K562 (cell line): ENCODE data around the gene VAPB. TPM values are rescaled to one million over a fixed set of nuclear protein-coding genes. Genes with fewer than 3 reads are reported as not detected.
A peak's percentile ranks its signal among the peaks of the same experiment; 100 is the strongest.

ENCODE experiments used
- FOXA3 ChIP-seq, 2 experiments: fragments of 450-650 bp in 1 of 2; sonication (generic) in 1 of 2; formaldehyde crosslinking; IDR thresholded peaks in 1 of 2; conservative IDR thresholded peaks in 1 of 2; 2 replicates each; pipeline versions ENCODE4 v1.4.0 to v1.8.0; 2020 to 2022; ENCODE audit warnings: mild to moderate bottlenecking in 2 of 2, missing genetic modification reagents in 1 of 2
- HEY1 ChIP-seq: fragments of 250-450 bp; sonication (Bioruptor Pico); IDR thresholded peaks from 2 replicates; pipeline ENCODE4 v1.5.0; 2020; ENCODE audit warnings: mild to moderate bottlenecking, moderate library complexity, borderline replicate concordance
- MXI1 ChIP-seq: IDR thresholded peaks from 2 replicates; pipeline ENCODE4 v1.6.1; 2011; ENCODE audit warnings: low read depth, mild to moderate bottlenecking, improper control_type of control experiment, low read length
- PML ChIP-seq: IDR thresholded peaks from 2 replicates; pipeline ENCODE4 v1.6.1; 2012; ENCODE audit warnings: low read length, inconsistent platforms
- RHOXF2B ChIP-seq: fragments of 250-450 bp; sonication (Bioruptor Pico); conservative IDR thresholded peaks from 2 replicates; pipeline ENCODE4 v1.5.1; 2021
- SAFB2 ChIP-seq: fragments of 200-400 bp; formaldehyde crosslinking; IDR thresholded peaks from 2 replicates; pipeline ENCODE4 v1.6.1; 2018; ENCODE audit warnings: borderline replicate concordance, low read length, low read depth, moderate library complexity; ENCODE audit not compliant: severe bottlenecking
- ZNF165 ChIP-seq: fragments of 250-450 bp; sonication (Bioruptor Pico); IDR thresholded peaks from 2 replicates; pipeline ENCODE4 v1.4.0; 2020; ENCODE audit warnings: borderline replicate concordance
- ZNF24 ChIP-seq: fragments of 450-650 bp; IDR thresholded peaks from 2 replicates; pipeline ENCODE4 v1.6.1; 2016
- polyA plus RNA-seq, 8 experiments: library from polyadenylated mRNA; depleted of rRNA in 4 of 8; stranded (reverse) in 5 of 8; unstranded in 3 of 8; fragments of >200 nt; fragmentation: Nextera tagmentation in 2 of 8; fragmentation: Illumina TruSeq in 1 of 8; extraction: Ambion mirVana in 2 of 8; extraction: Trizol in 1 of 8; gene quantifications; 2 replicates each; pipeline versions ENCODE4 v1.2.1 to v1.2.3, GENCODE V29; 2011 to 2014; ENCODE audit warnings: inconsistent platforms in 1 of 8, missing spikeins in 1 of 8
- total RNA-seq, 7 experiments: library from RNA; depleted of rRNA in 6 of 7; stranded (reverse); fragments of >200 nt in 6 of 7; fragmentation: Illumina TruSeq in 2 of 7; extraction: Trizol in 2 of 7; gene quantifications; 2 replicates each; pipeline versions ENCODE4 v1.2.1 to v1.2.3, GENCODE V29; 2011 to 2021; ENCODE audit warnings: low replicate concordance in 1 of 7
- TF ChIP-seq, protein P1 (sequence below), 2 experiments: fragments of 450-650 bp in 1 of 2; sonication (generic) in 1 of 2; formaldehyde crosslinking in 1 of 2; IDR thresholded peaks; 2 replicates each; pipeline versions ENCODE4 v1.7.1 to v1.9.0; 2016 to 2022; ENCODE audit warnings: inconsistent platforms in 1 of 2, mild to moderate bottlenecking in 1 of 2, missing genetic modification reagents in 1 of 2
- TF ChIP-seq, protein P2 (sequence below): fragments of 450-650 bp; formaldehyde crosslinking; IDR thresholded peaks from 2 replicates; pipeline ENCODE4 v1.4.0; 2020; ENCODE audit warnings: mild to moderate bottlenecking
- TF ChIP-seq, protein P3 (sequence below): sonication (generic); formaldehyde crosslinking; IDR thresholded peaks from 2 replicates; pipeline ENCODE4 v1.8.1; 2023; ENCODE audit warnings: mild to moderate bottlenecking, missing genetic modification reagents
- TF ChIP-seq, protein P4 (sequence below): fragments of 250-450 bp; sonication (Bioruptor Pico); IDR thresholded peaks from 2 replicates; pipeline ENCODE4 v1.4.0; 2020; ENCODE audit warnings: mild to moderate bottlenecking, moderate library complexity, borderline replicate concordance

Gene VAPB
- total and polyA plus RNA-seq, 9 of the 15 experiments (the other 6 are each of a cell fraction or from before 2014, with no cell fraction given), result 3.4 to 51.0 (median 27.9) TPM

DNA sequence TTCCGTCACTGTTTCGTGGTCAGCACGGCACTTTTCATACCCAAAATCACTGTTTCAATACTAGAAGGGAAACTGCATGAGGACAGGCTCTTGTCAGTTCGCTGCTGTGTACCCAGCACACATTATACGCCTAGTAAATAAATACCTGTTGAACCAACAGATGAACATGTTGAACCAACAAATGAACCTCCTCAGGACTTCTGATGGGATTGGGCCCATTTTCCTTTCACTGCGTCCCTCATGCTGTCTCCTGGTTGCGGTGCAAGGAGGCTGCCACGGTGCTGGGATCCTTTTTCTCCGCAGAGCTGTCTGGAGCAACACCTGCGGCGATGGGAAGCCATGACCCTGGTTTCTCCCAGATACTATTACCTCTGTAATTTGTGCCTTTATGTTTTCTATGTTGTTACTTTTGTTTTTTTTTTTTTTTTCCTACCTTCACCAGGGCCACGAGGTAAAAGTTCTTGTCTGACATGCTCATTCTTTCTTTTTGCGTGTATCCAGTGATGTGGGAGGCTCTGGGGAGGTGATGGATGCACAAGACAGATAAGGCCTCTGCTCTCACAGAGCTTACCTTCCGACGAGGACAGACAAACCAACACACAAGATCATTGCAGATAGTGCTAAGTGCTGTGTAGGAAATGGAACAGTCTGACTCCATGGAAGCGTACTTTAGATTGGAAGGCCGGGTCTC is 1.1 kb downstream of the VAPB start (continued):
- TF ChIP-seq, protein P1, sequence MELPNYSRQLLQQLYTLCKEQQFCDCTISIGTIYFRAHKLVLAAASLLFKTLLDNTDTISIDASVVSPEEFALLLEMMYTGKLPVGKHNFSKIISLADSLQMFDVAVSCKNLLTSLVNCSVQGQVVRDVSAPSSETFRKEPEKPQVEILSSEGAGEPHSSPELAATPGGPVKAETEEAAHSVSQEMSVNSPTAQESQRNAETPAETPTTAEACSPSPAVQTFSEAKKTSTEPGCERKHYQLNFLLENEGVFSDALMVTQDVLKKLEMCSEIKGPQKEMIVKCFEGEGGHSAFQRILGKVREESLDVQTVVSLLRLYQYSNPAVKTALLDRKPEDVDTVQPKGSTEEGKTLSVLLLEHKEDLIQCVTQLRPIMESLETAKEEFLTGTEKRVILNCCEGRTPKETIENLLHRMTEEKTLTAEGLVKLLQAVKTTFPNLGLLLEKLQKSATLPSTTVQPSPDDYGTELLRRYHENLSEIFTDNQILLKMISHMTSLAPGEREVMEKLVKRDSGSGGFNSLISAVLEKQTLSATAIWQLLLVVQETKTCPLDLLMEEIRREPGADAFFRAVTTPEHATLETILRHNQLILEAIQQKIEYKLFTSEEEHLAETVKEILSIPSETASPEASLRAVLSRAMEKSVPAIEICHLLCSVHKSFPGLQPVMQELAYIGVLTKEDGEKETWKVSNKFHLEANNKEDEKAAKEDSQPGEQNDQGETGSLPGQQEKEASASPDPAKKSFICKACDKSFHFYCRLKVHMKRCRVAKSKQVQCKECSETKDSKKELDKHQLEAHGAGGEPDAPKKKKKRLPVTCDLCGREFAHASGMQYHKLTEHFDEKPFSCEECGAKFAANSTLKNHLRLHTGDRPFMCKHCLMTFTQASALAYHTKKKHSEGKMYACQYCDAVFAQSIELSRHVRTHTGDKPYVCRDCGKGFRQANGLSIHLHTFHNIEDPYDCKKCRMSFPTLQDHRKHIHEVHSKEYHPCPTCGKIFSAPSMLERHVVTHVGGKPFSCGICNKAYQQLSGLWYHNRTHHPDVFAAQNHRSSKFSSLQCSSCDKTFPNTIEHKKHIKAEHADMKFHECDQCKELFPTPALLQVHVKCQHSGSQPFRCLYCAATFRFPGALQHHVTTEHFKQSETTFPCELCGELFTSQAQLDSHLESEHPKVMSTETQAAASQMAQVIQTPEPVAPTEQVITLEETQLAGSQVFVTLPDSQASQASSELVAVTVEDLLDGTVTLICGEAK (IDR thresholded peaks at IDR 0.05), result peak; percentile 33; the same call in 1 of the 2 replicates
- TF ChIP-seq, protein P1 (CRISPR knock-in tag; IDR thresholded peaks at IDR 0.05), result no peak
- TF ChIP-seq PML (0 out of 2 replicates have a peak, but pooled peaks have one; percentile 27), RHOXF2B (no peak), HEY1 (CRISPR knock-in tag) (no peak), FOXA3 (CRISPR knock-in tag; conservative IDR thresholded peaks at IDR 0.05 in 1 of 2, IDR thresholded peaks at IDR 0.05 in 1 of 2) (0 out of 4 replicates have a peak, but pooled peaks of 1 of the 2 experiments have one; percentile 1), SAFB2 (no peak), ZNF24 (0 out of 2 replicates have a peak, but pooled peaks have one; percentile 46), ZNF165 (no peak), MXI1 (peak; percentile 62; the same call in 1 of the 2 replicates)
- TF ChIP-seq, protein P2, sequence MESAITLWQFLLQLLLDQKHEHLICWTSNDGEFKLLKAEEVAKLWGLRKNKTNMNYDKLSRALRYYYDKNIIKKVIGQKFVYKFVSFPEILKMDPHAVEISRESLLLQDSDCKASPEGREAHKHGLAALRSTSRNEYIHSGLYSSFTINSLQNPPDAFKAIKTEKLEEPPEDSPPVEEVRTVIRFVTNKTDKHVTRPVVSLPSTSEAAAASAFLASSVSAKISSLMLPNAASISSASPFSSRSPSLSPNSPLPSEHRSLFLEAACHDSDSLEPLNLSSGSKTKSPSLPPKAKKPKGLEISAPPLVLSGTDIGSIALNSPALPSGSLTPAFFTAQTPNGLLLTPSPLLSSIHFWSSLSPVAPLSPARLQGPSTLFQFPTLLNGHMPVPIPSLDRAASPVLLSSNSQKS (CRISPR knock-in tag), result no peak
- TF ChIP-seq, protein P3, sequence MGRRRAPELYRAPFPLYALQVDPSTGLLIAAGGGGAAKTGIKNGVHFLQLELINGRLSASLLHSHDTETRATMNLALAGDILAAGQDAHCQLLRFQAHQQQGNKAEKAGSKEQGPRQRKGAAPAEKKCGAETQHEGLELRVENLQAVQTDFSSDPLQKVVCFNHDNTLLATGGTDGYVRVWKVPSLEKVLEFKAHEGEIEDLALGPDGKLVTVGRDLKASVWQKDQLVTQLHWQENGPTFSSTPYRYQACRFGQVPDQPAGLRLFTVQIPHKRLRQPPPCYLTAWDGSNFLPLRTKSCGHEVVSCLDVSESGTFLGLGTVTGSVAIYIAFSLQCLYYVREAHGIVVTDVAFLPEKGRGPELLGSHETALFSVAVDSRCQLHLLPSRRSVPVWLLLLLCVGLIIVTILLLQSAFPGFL (CRISPR knock-in tag), result no peak
- TF ChIP-seq, protein P4, sequence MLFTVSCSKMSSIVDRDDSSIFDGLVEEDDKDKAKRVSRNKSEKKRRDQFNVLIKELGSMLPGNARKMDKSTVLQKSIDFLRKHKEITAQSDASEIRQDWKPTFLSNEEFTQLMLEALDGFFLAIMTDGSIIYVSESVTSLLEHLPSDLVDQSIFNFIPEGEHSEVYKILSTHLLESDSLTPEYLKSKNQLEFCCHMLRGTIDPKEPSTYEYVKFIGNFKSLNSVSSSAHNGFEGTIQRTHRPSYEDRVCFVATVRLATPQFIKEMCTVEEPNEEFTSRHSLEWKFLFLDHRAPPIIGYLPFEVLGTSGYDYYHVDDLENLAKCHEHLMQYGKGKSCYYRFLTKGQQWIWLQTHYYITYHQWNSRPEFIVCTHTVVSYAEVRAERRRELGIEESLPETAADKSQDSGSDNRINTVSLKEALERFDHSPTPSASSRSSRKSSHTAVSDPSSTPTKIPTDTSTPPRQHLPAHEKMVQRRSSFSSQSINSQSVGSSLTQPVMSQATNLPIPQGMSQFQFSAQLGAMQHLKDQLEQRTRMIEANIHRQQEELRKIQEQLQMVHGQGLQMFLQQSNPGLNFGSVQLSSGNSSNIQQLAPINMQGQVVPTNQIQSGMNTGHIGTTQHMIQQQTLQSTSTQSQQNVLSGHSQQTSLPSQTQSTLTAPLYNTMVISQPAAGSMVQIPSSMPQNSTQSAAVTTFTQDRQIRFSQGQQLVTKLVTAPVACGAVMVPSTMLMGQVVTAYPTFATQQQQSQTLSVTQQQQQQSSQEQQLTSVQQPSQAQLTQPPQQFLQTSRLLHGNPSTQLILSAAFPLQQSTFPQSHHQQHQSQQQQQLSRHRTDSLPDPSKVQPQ (CRISPR knock-in tag), result no peak
